ENCODE results near the gene KIF5A.
"Not testable (repeated sequence)": the region's sequence is repeated elsewhere in the genome, so short reads cannot be mapped to it uniquely, and the experiment has no call there.

KIF5A gene

GRCh38 chr12:57549909-57550640 is at the start of gene KIF5A:
Gene KIF5A (plus strand): TSS chr12:57550044. CDS start chr12:57550272, 228 bp downstream.
- DNase-seq (ENCODE audit: low spot score), result peak; percentile 63

- DNase-seq (ENCODE audit: low spot score), result no peak
Measured at GRCh38 chr12:57500213-57500612, 49.6 kb upstream of the KIF5A start.

- not testable (repeated sequence) for DNase-seq (ENCODE audit: low spot score)
Measured at GRCh38 chr12:57502311-57502969, 47.4 kb upstream of the KIF5A start.

- DNase-seq (ENCODE audit: low spot score), result not testable (repeated sequence)
Measured at GRCh38 chr12:57506541-57506940, 43.3 kb upstream of the KIF5A start.

GRCh38 chr12:57507796-57508195 is 42.0 kb upstream of the KIF5A start:
- DNase-seq (ENCODE audit: low spot score), result not testable (repeated sequence)

GRCh38 chr12:57511161-57511560 is 38.7 kb upstream of the KIF5A start:
- no peak for DNase-seq (ENCODE audit: low spot score)

- no peak for DNase-seq (ENCODE audit: low spot score)
Measured at GRCh38 chr12:57511588-57512325, 38.1 kb upstream of the KIF5A start.

- DNase-seq (ENCODE audit: low spot score), result no peak
Measured at GRCh38 chr12:57512665-57513064, 37.2 kb upstream of the KIF5A start.

- DNase-seq (ENCODE audit: low spot score), result no peak
Measured at GRCh38 chr12:57513266-57513665, 36.6 kb upstream of the KIF5A start.

- not testable (repeated sequence) for DNase-seq (ENCODE audit: low spot score)
Measured at GRCh38 chr12:57513677-57514076, 36.2 kb upstream of the KIF5A start.

- not testable (repeated sequence) for DNase-seq (ENCODE audit: low spot score)
Measured at GRCh38 chr12:57514246-57514645, 35.6 kb upstream of the KIF5A start.

GRCh38 chr12:57514720-57515407 is 35.0 kb upstream of the KIF5A start:
- DNase-seq (ENCODE audit: low spot score), result no peak

GRCh38 chr12:57515408-57515933 is 34.4 kb upstream of the KIF5A start:
- no peak for DNase-seq (ENCODE audit: low spot score)

GRCh38 chr12:57515934-57516541 is 33.8 kb upstream of the KIF5A start:
- no peak for DNase-seq (ENCODE audit: low spot score)

GRCh38 chr12:57516617-57517153 is 33.2 kb upstream of the KIF5A start:
- no peak for DNase-seq (ENCODE audit: low spot score)

- DNase-seq (ENCODE audit: low spot score), result no peak
Measured at GRCh38 chr12:57517187-57517586, 32.7 kb upstream of the KIF5A start.

GRCh38 chr12:57517718-57518117 is 32.1 kb upstream of the KIF5A start:
- not testable (repeated sequence) for DNase-seq (ENCODE audit: low spot score)

- peak; percentile 53 for DNase-seq (ENCODE audit: low spot score)
Measured at GRCh38 chr12:57518176-57518919, 31.5 kb upstream of the KIF5A start.

GRCh38 chr12:57518920-57519795 is 30.7 kb upstream of the KIF5A start:
- DNase-seq (ENCODE audit: low spot score), result no peak

- peak; percentile 40 for DNase-seq (ENCODE audit: low spot score)
Measured at GRCh38 chr12:57519796-57520052, 30.1 kb upstream of the KIF5A start.
